GM18498 (cell line): Measurements from ENCODE around the gene FALEC.
A peak's percentile ranks its signal among the peaks of the same experiment; 100 is the strongest.

Source experiments
- ATAC-seq: cut with Tn5 transposase; IDR thresholded peaks from one replicate; pipeline ENCODE4 v1.9.1; 2021; ENCODE audit warnings: mild to moderate bottlenecking, moderate library complexity; ENCODE audit not compliant: unreplicated experiment

The FALEC gene

GRCh38 chr1:150515328-150516049 lies at the start of gene FALEC:
TSS of gene FALEC (plus strand) at chr1:150515752.
- peak; percentile 98 for ATAC-seq

- ATAC-seq = no peak
Measured at GRCh38 chr1:150466964-150467363, 48.6 kb upstream of the FALEC start.

GRCh38 chr1:150469291-150469690 lies 46.3 kb upstream of the FALEC start:
- no peak for ATAC-seq

GRCh38 chr1:150472601-150473200 lies 42.9 kb upstream of the FALEC start:
- no peak for ATAC-seq

- no peak for ATAC-seq
Measured at GRCh38 chr1:150473659-150474058, 41.9 kb upstream of the FALEC start.

- ATAC-seq = no peak
Measured at GRCh38 chr1:150474869-150475268, 40.7 kb upstream of the FALEC start.

- no peak for ATAC-seq
Measured at GRCh38 chr1:150476754-150477153, 38.8 kb upstream of the FALEC start.

GRCh38 chr1:150477320-150477719 lies 38.2 kb upstream of the FALEC start:
- no peak for ATAC-seq

- ATAC-seq = no peak
Measured at GRCh38 chr1:150477733-150478132, 37.8 kb upstream of the FALEC start.

- no peak for ATAC-seq
Measured at GRCh38 chr1:150479370-150479769, 36.2 kb upstream of the FALEC start.

GRCh38 chr1:150479927-150480352 lies 35.6 kb upstream of the FALEC start:
- no peak for ATAC-seq

GRCh38 chr1:150484431-150484830 lies 31.1 kb upstream of the FALEC start:
- ATAC-seq = no peak

- ATAC-seq = no peak
Measured at GRCh38 chr1:150484861-150485260, 30.7 kb upstream of the FALEC start.

GRCh38 chr1:150486966-150487762 lies 28.4 kb upstream of the FALEC start, which contains the start of gene TARS2:
TSS of gene TARS2 (plus strand) at chr1:150487419. CDS start at chr1:150487451, 32 bp downstream.
- ATAC-seq = peak; percentile 99

- no peak for ATAC-seq
Measured at GRCh38 chr1:150487763-150488115, 27.8 kb upstream of the FALEC start.

GRCh38 chr1:150493175-150493574 lies 22.4 kb upstream of the FALEC start:
- no peak for ATAC-seq

GRCh38 chr1:150498342-150498741 lies 17.2 kb upstream of the FALEC start:
- no peak for ATAC-seq

GRCh38 chr1:150505431-150505830 lies 10.1 kb upstream of the FALEC start:
- ATAC-seq = no peak

- ATAC-seq = no peak
Measured at GRCh38 chr1:150507912-150508864, 7.4 kb upstream of the FALEC start, which contains the start of gene ECM1. TSS of gene ECM1 (plus strand) at chr1:150508109. CDS start at chr1:150508210, 101 bp downstream.

- no peak for ATAC-seq
Measured at GRCh38 chr1:150508982-150509381, 6.6 kb upstream of the FALEC start.

- ATAC-seq = no peak
Measured at GRCh38 chr1:150511551-150511950, 4.0 kb upstream of the FALEC start.
